Natural killer cell (primary cell): ENCODE results near the gene SHROOM2. TPM values are rescaled to one million over a fixed set of nuclear protein-coding genes. Genes with fewer than 3 reads are reported as not detected.

Experiments
- ATAC-seq, 3 donors: fragments of 150-1000 bp in 2 of 3; fragments of 200-7000 bp in 1 of 3; cut with Tn5 transposase; 1 replicate in 1 of 3; 2 replicates in 2 of 3; pipeline ENCODE4 v1.10.0; 2021; ENCODE audit warnings: mild to moderate bottlenecking in 2 of 3, moderate library complexity in 2 of 3
- DNase-seq, 2 donors: peaks; one replicate each; pipeline versions ENCODE4 v3.0.0 to v3.0.0-alpha.2; 2013 to 2021; ENCODE audit warnings: mixed read lengths in 1 of 2
- H3K27ac ChIP-seq: one replicate; pipeline ENCODE4 v1.5.1; 2013; ENCODE audit warnings: mild to moderate bottlenecking, low read length
- H3K27me3 ChIP-seq: one replicate; pipeline ENCODE4 v1.6.1; 2013; ENCODE audit warnings: low read length; ENCODE audit not compliant: control insufficient read depth, insufficient read depth
- H3K36me3 ChIP-seq: one replicate; pipeline ENCODE4 v1.6.1; 2013; ENCODE audit warnings: low read length; ENCODE audit not compliant: control insufficient read depth, insufficient read depth
- H3K4me1 ChIP-seq: one replicate; pipeline ENCODE4 v1.6.1; 2013; ENCODE audit warnings: low read length; ENCODE audit not compliant: control insufficient read depth, insufficient read depth
- H3K4me3 ChIP-seq: one replicate; pipeline ENCODE4 v1.5.1; 2013; ENCODE audit warnings: low read length
- H3K9me3 ChIP-seq: one replicate; pipeline ENCODE4 v1.6.1; 2013; ENCODE audit warnings: low read length; ENCODE audit not compliant: control insufficient read depth, insufficient read depth
- H3K27ac Mint-ChIP-seq, 2 donors: one replicate each; pipeline ENCODE4 v1.8.0; 2022; ENCODE audit warnings: mild to moderate bottlenecking in 2 of 2, mixed read lengths in 2 of 2, moderate library complexity in 1 of 2
- H3K27me3 Mint-ChIP-seq, 2 donors: one replicate each; pipeline ENCODE4 v1.8.0; 2022; ENCODE audit warnings: low read depth in 2 of 2, mixed read lengths in 2 of 2
- H3K36me3 Mint-ChIP-seq: one replicate; pipeline ENCODE4 v1.8.0; 2022; ENCODE audit warnings: mixed read lengths
- H3K4me1 Mint-ChIP-seq, 2 donors: one replicate each; pipeline ENCODE4 v1.8.0; 2022; ENCODE audit warnings: mixed read lengths in 2 of 2
- H3K4me3 Mint-ChIP-seq: one replicate; pipeline ENCODE4 v1.8.0; 2022; ENCODE audit warnings: mild to moderate bottlenecking, moderate library complexity, mixed read lengths
- H3K9me3 Mint-ChIP-seq, 2 donors: one replicate each; pipeline ENCODE4 v1.8.0; 2022; ENCODE audit warnings: mixed read lengths in 2 of 2
- WGBS: methylation state at CpG from one replicate; pipeline ENCODE4 v1.1.7; 2013; ENCODE audit warnings: missing lambda C conversion rate; ENCODE audit not compliant: insufficient coverage; 5-methylcytosine and 5-hydroxymethylcytosine counted together
- intact Hi-C: fragments of 100-400 bp; cut with micrococcal nuclease; formaldehyde crosslinking; loops from one replicate; pipeline ENCODE4 v1.14.2; 2022
- total RNA-seq, 4 donors: library from RNA; stranded (reverse); fragments of 120-200 nt in 1 of 4; gene quantifications; one replicate each; pipeline versions ENCODE4 v1.2.3 to v1.2.4, GENCODE V29; 2013 to 2022
- TF ChIP-seq, protein P1 (sequence below): fragments of 200-600 bp; IDR thresholded peaks from one replicate; pipeline ENCODE4 v1.8.0; 2022; ENCODE audit warnings: antibody characterized with exemption

Gene SHROOM2
- total RNA-seq, 3 donors from 2014 or later (not counting 1 experiment from before 2014, with no cell fraction given) = not detected

DNA sequence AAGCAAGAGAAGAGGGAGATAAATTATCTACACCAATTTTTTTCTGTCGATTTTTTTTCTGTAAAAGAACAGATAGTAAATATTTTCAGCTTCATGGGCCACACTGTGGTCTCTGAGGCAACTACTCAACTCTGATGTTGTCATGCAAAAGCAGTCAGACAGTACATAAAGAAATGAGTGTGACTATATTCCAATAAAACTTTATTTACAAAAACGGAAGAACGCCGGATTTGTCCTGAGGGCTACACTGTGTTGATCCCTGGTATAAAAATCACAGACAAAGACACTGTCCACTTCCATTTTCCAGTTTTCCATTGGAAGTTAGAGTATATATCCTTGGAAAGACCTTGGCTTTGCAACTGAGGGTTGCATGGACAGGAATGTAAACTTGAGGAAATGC is 38.6 kb upstream of the SHROOM2 start:
- Mint-ChIP-seq H3K27me3 (peaks cover 6% of the 10 kb centered on the region in 2 donors), H3K4me1 (peaks cover 18 to 20% of the 10 kb centered on the region in 2 donors), H3K36me3 (no peaks in the 10 kb centered on the region), H3K27ac (no peak overlapping the region), H3K4me3 (no peak overlapping the region), H3K9me3 (peaks cover 2% of the 10 kb centered on the region in 2 donors)
- intact Hi-C loops = no loop called here
- Histone ChIP-seq H3K4me3 (no peak overlapping the region), H3K4me1 (peaks cover 11% of the 10 kb centered on the region), H3K27ac (no peak overlapping the region), H3K9me3 (peaks cover 4% of the 10 kb centered on the region), H3K27me3 (no peaks in the 10 kb centered on the region), H3K36me3 (no peaks in the 10 kb centered on the region)
- no CpG with 5 or more reads among the region's 4 CpGs for WGBS
- DNase-seq (no peak), ATAC-seq (no peak)
- TF ChIP-seq, protein P1, sequence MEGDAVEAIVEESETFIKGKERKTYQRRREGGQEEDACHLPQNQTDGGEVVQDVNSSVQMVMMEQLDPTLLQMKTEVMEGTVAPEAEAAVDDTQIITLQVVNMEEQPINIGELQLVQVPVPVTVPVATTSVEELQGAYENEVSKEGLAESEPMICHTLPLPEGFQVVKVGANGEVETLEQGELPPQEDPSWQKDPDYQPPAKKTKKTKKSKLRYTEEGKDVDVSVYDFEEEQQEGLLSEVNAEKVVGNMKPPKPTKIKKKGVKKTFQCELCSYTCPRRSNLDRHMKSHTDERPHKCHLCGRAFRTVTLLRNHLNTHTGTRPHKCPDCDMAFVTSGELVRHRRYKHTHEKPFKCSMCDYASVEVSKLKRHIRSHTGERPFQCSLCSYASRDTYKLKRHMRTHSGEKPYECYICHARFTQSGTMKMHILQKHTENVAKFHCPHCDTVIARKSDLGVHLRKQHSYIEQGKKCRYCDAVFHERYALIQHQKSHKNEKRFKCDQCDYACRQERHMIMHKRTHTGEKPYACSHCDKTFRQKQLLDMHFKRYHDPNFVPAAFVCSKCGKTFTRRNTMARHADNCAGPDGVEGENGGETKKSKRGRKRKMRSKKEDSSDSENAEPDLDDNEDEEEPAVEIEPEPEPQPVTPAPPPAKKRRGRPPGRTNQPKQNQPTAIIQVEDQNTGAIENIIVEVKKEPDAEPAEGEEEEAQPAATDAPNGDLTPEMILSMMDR = no peak

DNA sequence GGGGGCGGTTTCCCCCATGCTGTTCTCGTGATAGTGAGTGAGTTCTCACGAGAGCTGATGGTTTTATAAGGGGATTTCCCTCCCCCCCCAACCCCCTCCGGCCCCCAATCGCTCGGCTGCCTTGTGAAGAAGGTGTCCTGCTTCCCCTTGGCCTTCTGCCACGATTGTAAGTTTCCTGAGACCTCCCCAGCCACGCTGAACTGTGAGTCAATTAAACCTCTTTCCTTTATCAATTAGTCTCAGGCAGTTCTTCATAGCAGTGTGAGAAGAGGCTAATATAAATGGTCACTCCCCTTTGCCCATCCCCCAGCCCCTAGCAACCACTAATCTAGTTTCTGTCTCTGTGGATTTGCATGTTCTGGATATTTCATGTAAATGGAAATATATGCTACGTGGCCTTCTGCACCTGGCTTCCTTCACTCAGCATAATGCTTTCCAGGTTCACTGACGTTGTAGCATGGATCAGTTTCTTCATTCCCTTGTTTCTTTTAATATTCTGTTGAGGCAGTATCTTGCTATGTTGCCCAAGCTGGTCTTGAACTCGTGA is 37.0 kb upstream of the SHROOM2 start:
- DNase-seq (no peak), ATAC-seq (no peak)
- intact Hi-C loops = no loop called here
- TF ChIP-seq, protein P1 = no peak
- 66% methylated on average over 3 of the region's 11 CpGs for WGBS
- H3K27ac Mint-ChIP-seq = no peak overlapping the region
- H3K27me3 Mint-ChIP-seq = peaks cover 6% of the 10 kb centered on the region in 2 donors
- H3K4me1 ChIP-seq = peaks cover 11% of the 10 kb centered on the region
- peaks cover 18 to 20% of the 10 kb centered on the region in 2 donors for H3K4me1 Mint-ChIP-seq
- no peak overlapping the region for H3K4me3 ChIP-seq
- H3K9me3 ChIP-seq = peaks cover 4% of the 10 kb centered on the region
- H3K36me3 Mint-ChIP-seq = no peaks in the 10 kb centered on the region
- no peak overlapping the region for H3K27ac ChIP-seq
- no peaks in the 10 kb centered on the region for H3K27me3 ChIP-seq
- no peak overlapping the region for H3K4me3 Mint-ChIP-seq
- H3K36me3 ChIP-seq = no peaks in the 10 kb centered on the region
- peaks cover 2% of the 10 kb centered on the region in 2 donors for H3K9me3 Mint-ChIP-seq

DNA sequence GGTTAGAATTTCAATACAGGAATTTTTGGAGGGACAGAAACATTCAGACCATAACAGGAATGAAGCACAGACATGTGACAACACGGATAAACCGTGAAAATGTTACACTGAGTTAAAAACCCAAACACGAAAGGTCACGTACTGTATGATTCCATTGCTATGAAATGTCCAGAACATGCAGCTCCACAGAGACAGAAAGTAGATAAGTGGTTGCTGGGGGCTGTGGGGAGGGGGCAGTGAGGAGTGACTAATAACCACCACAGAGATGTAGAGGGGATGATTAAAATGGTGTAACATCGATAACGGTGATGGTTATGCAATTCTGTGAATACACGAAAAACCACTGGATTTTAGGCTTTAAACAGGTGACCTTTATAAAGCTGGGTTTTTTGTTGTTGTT is 28.9 kb upstream of the SHROOM2 start:
- Histone ChIP-seq H3K36me3 (no peaks in the 10 kb centered on the region), H3K9me3 (no peaks in the 10 kb centered on the region), H3K4me3 (no peak overlapping the region), H3K4me1 (no peaks in the 10 kb centered on the region), H3K27ac (no peak overlapping the region), H3K27me3 (no peaks in the 10 kb centered on the region)
- 87% methylated on average over 7 of the region's 7 CpGs for WGBS
- TF ChIP-seq, protein P1 = no peak
- no peak for DNase-seq
- H3K9me3 Mint-ChIP-seq = no peaks in the 10 kb centered on the region
- no peaks in the 10 kb centered on the region for H3K4me1 Mint-ChIP-seq
- no peaks in the 10 kb centered on the region for H3K36me3 Mint-ChIP-seq
- ATAC-seq = no peak
- intact Hi-C loops = no loop called here
- no peak overlapping the region for H3K4me3 Mint-ChIP-seq
- H3K27ac Mint-ChIP-seq = no peak overlapping the region
- peaks cover 5 to 8% of the 10 kb centered on the region in 2 donors for H3K27me3 Mint-ChIP-seq

DNA sequence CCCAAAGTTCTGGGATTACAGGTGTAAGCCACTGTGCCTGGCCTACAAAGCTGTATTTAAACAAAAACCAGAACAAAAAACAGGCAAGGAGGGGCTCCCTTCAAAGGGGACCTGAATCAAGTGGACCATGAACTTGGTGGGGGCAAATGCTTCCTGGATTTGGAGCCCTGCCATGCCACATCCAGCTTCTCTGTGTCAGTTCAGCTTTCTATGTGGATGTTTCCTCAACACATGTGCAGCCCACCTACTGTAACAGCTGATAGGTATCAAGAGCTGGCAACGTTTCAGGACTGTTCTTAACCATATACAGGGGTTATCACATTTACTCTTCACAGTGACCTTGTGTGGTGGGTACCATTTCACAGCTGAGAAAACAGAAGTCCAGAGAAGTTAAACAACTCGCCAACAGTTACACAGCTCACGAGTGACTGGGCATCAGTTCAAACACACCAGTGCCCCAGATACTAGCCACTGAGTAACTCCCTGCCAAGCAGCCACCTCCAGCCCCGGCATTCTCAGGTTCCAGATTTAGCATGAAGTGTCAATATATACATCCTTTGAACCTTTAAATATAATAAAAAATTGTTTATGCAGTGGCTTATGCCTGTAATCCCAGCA is 28.1 kb upstream of the SHROOM2 start:
- Mint-ChIP-seq H3K4me1 (no peaks in the 10 kb centered on the region), H3K27ac (no peak overlapping the region), H3K4me3 (no peak overlapping the region), H3K36me3 (no peaks in the 10 kb centered on the region), H3K9me3 (no peaks in the 10 kb centered on the region), H3K27me3 (peaks cover 6 to 9% of the 10 kb centered on the region in 2 donors)
- TF ChIP-seq, protein P1 = no peak
- Histone ChIP-seq H3K36me3 (no peaks in the 10 kb centered on the region), H3K4me3 (no peak overlapping the region), H3K27ac (no peak overlapping the region), H3K27me3 (no peaks in the 10 kb centered on the region), H3K9me3 (no peaks in the 10 kb centered on the region), H3K4me1 (no peaks in the 10 kb centered on the region)
- ATAC-seq (no peak), DNase-seq (no peak)
- WGBS = 57% methylated on average over 2 of the region's 4 CpGs
- intact Hi-C loops = no loop called here
